ENCODE data around the gene BOK.

The BOK gene

GRCh38 chr2:241514553-241514952 lies 44.0 kb upstream of the BOK start:
- H3K9me2 ChIP-seq (replicated peaks; ENCODE audit: low read depth, low read length), result no peaks in the 10 kb centered on the region
- no peaks in the 10 kb centered on the region for H3K27me3 ChIP-seq (ENCODE audit: insufficient read depth, low read length, poor library complexity, severe bottlenecking)
- TF ChIP-seq, protein P1, sequence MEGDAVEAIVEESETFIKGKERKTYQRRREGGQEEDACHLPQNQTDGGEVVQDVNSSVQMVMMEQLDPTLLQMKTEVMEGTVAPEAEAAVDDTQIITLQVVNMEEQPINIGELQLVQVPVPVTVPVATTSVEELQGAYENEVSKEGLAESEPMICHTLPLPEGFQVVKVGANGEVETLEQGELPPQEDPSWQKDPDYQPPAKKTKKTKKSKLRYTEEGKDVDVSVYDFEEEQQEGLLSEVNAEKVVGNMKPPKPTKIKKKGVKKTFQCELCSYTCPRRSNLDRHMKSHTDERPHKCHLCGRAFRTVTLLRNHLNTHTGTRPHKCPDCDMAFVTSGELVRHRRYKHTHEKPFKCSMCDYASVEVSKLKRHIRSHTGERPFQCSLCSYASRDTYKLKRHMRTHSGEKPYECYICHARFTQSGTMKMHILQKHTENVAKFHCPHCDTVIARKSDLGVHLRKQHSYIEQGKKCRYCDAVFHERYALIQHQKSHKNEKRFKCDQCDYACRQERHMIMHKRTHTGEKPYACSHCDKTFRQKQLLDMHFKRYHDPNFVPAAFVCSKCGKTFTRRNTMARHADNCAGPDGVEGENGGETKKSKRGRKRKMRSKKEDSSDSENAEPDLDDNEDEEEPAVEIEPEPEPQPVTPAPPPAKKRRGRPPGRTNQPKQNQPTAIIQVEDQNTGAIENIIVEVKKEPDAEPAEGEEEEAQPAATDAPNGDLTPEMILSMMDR (conservative IDR thresholded peaks at IDR 0.05; ENCODE audit: low read length), result no peak
- TF ChIP-seq EZH2phosphoT487 (IDR thresholded peaks at IDR 0.05; ENCODE audit: borderline replicate concordance), result no peak
- no peaks in the 10 kb centered on the region for H3K9me3 ChIP-seq (ENCODE audit: insufficient read depth, low read depth, low read length)
- H3K79me2 ChIP-seq (ENCODE audit: insufficient read depth, low read length), result no peaks in the 10 kb centered on the region
- H3K4me3 ChIP-seq (ENCODE audit: low read length, poor library complexity, severe bottlenecking), result no peak overlapping the region
- H2AFZ ChIP-seq (ENCODE audit: low read length), result peak overlapping the region; percentile 82
- H3K4me2 ChIP-seq (ENCODE audit: low read depth, low read length, poor library complexity, severe bottlenecking), result no peak overlapping the region
- H3K9ac ChIP-seq (ENCODE audit: low read depth, low read length, poor library complexity, severe bottlenecking), result no peak overlapping the region
- H3K4me1 ChIP-seq (ENCODE audit: insufficient read depth, low read length, poor library complexity, severe bottlenecking), result no peaks in the 10 kb centered on the region
- no peaks in the 10 kb centered on the region for H4K20me1 ChIP-seq (ENCODE audit: insufficient read depth, low read length, poor library complexity, severe bottlenecking)
- no peaks in the 10 kb centered on the region for H3K36me3 ChIP-seq (ENCODE audit: insufficient read depth, low read length)
- H3F3A ChIP-seq (ENCODE audit: low read depth), result 0 out of 2 replicates have a peak, but pooled peaks cover 3% of the 10 kb centered on the region

DNA sequence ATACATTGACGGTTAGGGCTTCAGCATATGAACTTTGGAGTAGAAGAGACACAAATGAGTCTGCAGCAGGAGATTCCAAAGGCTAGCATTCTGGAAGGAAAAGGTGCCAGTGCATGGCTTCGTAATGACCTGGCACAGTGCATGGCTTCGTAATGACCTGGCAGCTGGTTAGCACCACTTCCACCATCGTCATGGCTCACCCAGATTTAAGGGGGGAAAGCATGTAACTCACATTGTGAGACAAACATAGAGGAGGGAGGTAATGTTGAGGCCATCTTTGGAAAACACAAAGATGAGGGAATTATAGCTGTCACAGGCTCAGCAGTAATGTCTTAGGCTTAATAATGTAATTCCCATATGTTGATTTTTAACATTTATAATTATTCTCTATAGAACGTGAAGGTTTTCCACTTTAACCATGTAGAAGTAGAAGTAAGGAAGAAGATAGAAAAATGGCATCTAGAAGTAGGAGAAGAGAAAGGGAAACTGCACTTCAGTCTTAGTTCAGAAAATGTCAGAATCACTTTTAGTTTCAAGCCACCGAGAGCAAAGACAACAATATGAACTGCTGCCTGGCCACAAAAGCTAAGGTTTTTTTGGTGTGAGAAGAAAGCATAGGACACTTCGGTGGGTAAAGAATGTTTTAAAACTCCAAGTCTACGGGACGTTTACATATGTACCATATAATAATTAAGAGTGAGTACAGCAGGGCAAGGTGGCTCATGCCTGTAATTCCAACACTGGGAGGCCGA lies 43.4 kb upstream of the BOK start:
- no peak overlapping the region for H3K4me2 ChIP-seq (ENCODE audit: low read depth, low read length, poor library complexity, severe bottlenecking)

DNA sequence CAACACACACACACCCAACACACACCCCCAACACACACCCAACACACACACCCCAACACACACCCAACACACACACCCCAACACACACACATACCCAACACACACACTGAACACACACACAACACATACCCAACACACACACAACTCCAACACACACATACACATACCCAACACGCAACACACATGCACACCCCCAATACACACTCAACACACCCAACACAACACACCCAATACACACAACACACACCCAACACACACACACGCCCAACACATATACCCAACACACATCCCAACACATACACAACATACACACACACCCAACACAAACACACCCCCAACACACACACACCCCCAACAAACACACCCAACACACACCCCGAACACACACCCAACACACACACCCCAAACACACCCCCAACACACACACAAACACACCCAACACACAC lies 42.0 kb upstream of the BOK start:
- Histone ChIP-seq H3K9me3 (ENCODE audit: insufficient read depth, low read depth, low read length) (no peaks in the 10 kb centered on the region), H3K27me3 (ENCODE audit: insufficient read depth, low read length, poor library complexity, severe bottlenecking) (no peaks in the 10 kb centered on the region), H3K36me3 (ENCODE audit: insufficient read depth, low read length) (no peaks in the 10 kb centered on the region), H3K9ac (ENCODE audit: low read depth, low read length, poor library complexity, severe bottlenecking) (no peak overlapping the region), H2AFZ (ENCODE audit: low read length) (no peak overlapping the region), H3K4me2 (ENCODE audit: low read depth, low read length, poor library complexity, severe bottlenecking) (no peak overlapping the region), H4K20me1 (ENCODE audit: insufficient read depth, low read length, poor library complexity, severe bottlenecking) (no peaks in the 10 kb centered on the region), H3K4me3 (ENCODE audit: low read length, poor library complexity, severe bottlenecking) (no peak overlapping the region), H3K4me1 (ENCODE audit: insufficient read depth, low read length, poor library complexity, severe bottlenecking) (no peaks in the 10 kb centered on the region), H3K79me2 (ENCODE audit: insufficient read depth, low read length) (no peaks in the 10 kb centered on the region), H3K9me2 (replicated peaks; ENCODE audit: low read depth, low read length) (no peaks in the 10 kb centered on the region), H3F3A (ENCODE audit: low read depth) (0 out of 2 replicates have a peak, but pooled peaks cover 3% of the 10 kb centered on the region)
- TF ChIP-seq, protein P1 (conservative IDR thresholded peaks at IDR 0.05; ENCODE audit: low read length), result no peak
- no peak for TF ChIP-seq EZH2phosphoT487 (IDR thresholded peaks at IDR 0.05; ENCODE audit: borderline replicate concordance)

More for the DNA sequence above, 43.4 kb upstream of the BOK start:
- Histone ChIP-seq H3K4me3 (ENCODE audit: low read length, poor library complexity, severe bottlenecking) (no peak overlapping the region), H3K27me3 (ENCODE audit: insufficient read depth, low read length, poor library complexity, severe bottlenecking) (no peaks in the 10 kb centered on the region), H3K9ac (ENCODE audit: low read depth, low read length, poor library complexity, severe bottlenecking) (no peak overlapping the region), H4K20me1 (ENCODE audit: insufficient read depth, low read length, poor library complexity, severe bottlenecking) (no peaks in the 10 kb centered on the region), H2AFZ (ENCODE audit: low read length) (peak overlapping the region; percentile 82), H3K9me2 (replicated peaks; ENCODE audit: low read depth, low read length) (no peaks in the 10 kb centered on the region), H3K4me1 (ENCODE audit: insufficient read depth, low read length, poor library complexity, severe bottlenecking) (no peaks in the 10 kb centered on the region), H3K9me3 (ENCODE audit: insufficient read depth, low read depth, low read length) (no peaks in the 10 kb centered on the region), H3K79me2 (ENCODE audit: insufficient read depth, low read length) (no peaks in the 10 kb centered on the region), H3K36me3 (ENCODE audit: insufficient read depth, low read length) (no peaks in the 10 kb centered on the region), H3F3A (ENCODE audit: low read depth) (0 out of 2 replicates have a peak, but pooled peaks cover 3% of the 10 kb centered on the region)
- TF ChIP-seq, protein P1 (conservative IDR thresholded peaks at IDR 0.05; ENCODE audit: low read length), result no peak
- no peak for TF ChIP-seq EZH2phosphoT487 (IDR thresholded peaks at IDR 0.05; ENCODE audit: borderline replicate concordance)
